GM12872 (cell line): Measurements from ENCODE around the gene GLT8D1.

ENCODE experiments used
- CTCF ChIP-seq: IDR thresholded peaks from 3 replicates; pipeline ENCODE4 v1.5.1; 2011; ENCODE audit warnings: low read depth, mild to moderate bottlenecking, low read length, moderate library complexity; ENCODE audit not compliant: insufficient read depth

Gene GLT8D1

GRCh38 chr3:52693071-52693470 is 12.5 kb downstream of the GLT8D1 start:
- TF ChIP-seq CTCF = no peak

GRCh38 chr3:52690560-52690959 is 15.0 kb downstream of the GLT8D1 start:
- no peak for TF ChIP-seq CTCF

GRCh38 chr3:52689151-52689550 is 16.4 kb downstream of the GLT8D1 start:
- TF ChIP-seq CTCF = no peak

- TF ChIP-seq CTCF = no peak
These were observed 17.3 kb downstream of the GLT8D1 start for GRCh38 chr3:52688266-52688665.

- TF ChIP-seq CTCF = no peak
These were observed 19.6 kb downstream of the GLT8D1 start, which contains the start of the genes GNL3 and PBRM1 for GRCh38 chr3:52685709-52686691. Gene GNL3 (plus strand): TSS chr3:52686032. CDS start chr3:52686093, 61 bp downstream. Gene PBRM1 (minus strand): TSS chr3:52685913.

- no peak for TF ChIP-seq CTCF
These were observed 20.3 kb downstream of the GLT8D1 start for GRCh38 chr3:52685285-52685708.

- no peak for TF ChIP-seq CTCF
These were observed 21.4 kb downstream of the GLT8D1 start for GRCh38 chr3:52684184-52684583.
